GM12892 (cell line): ENCODE results near the gene PNLIPRP2.

Experiments
- DNase-seq: peaks from one replicate; pipeline ENCODE4 v3.0.0; 2011; ENCODE audit not compliant: insufficient read length
- FAIRE-seq: peaks from 2 replicates; lab custom pipeline; 2011; peaks lifted over from hg19 to GRCh38; lab: Jason Lieb, UNC
- POLR2A ChIP-seq: IDR thresholded peaks from 2 replicates; pipeline ENCODE4 v1.6.1; 2011; ENCODE audit warnings: low read depth, low read length, control low read depth
- POLR2AphosphoS5 ChIP-seq: IDR thresholded peaks from 2 replicates; pipeline ENCODE4 v1.6.1; 2011; ENCODE audit warnings: low read depth, low read length, control low read depth
- TAF1 ChIP-seq: IDR thresholded peaks from 2 replicates; pipeline ENCODE4 v1.6.1; 2011; ENCODE audit warnings: low read depth, mild to moderate bottlenecking, control low read depth, low read length, borderline replicate concordance

Gene PNLIPRP2

GRCh38 chr10:116673866-116674265 is 53.1 kb downstream of the PNLIPRP2 start:
- DNase-seq: no peak
- TF ChIP-seq POLR2A: no peak
- TF ChIP-seq POLR2AphosphoS5: no peak
- no peak for TF ChIP-seq TAF1
- FAIRE-seq: no peak

GRCh38 chr10:116674901-116675423 is 54.2 kb downstream of the PNLIPRP2 start:
- DNase-seq (no peak), FAIRE-seq (no peak)
- TF ChIP-seq TAF1 (no peak), POLR2A (no peak), POLR2AphosphoS5 (no peak)

GRCh38 chr10:116676118-116676517 is 55.4 kb downstream of the PNLIPRP2 start:
- TF ChIP-seq POLR2AphosphoS5: no peak
- no peak for TF ChIP-seq TAF1
- no peak for TF ChIP-seq POLR2A
- no peak for DNase-seq
- no peak for FAIRE-seq

- FAIRE-seq (no peak), DNase-seq (no peak)
- TF ChIP-seq TAF1: no peak
- TF ChIP-seq POLR2A: no peak
- TF ChIP-seq POLR2AphosphoS5: no peak
Measured at GRCh38 chr10:116676633-116677032, 55.9 kb downstream of the PNLIPRP2 start.

- DNase-seq: no peak
- TF ChIP-seq POLR2A (no peak), POLR2AphosphoS5 (no peak), TAF1 (no peak)
- FAIRE-seq: no peak
Measured at GRCh38 chr10:116679351-116679750, 58.6 kb downstream of the PNLIPRP2 start.

- DNase-seq (no peak), FAIRE-seq (no peak)
- TF ChIP-seq POLR2A (no peak), POLR2AphosphoS5 (no peak)
Measured at GRCh38 chr10:116683166-116683565, 62.4 kb downstream of the PNLIPRP2 start.

- FAIRE-seq: no peak
- no peak for DNase-seq
- TF ChIP-seq POLR2AphosphoS5 (no peak), POLR2A (no peak), TAF1 (no peak)
Measured at GRCh38 chr10:116683821-116684220, 63.1 kb downstream of the PNLIPRP2 start.

- TF ChIP-seq TAF1: no peak
- no peak for TF ChIP-seq POLR2A
- TF ChIP-seq POLR2AphosphoS5: no peak
- FAIRE-seq (no peak), DNase-seq (no peak)
Measured at GRCh38 chr10:116684781-116685180, 64.0 kb downstream of the PNLIPRP2 start.

- DNase-seq: no peak
- TF ChIP-seq TAF1: no peak
- no peak for TF ChIP-seq POLR2A
- TF ChIP-seq POLR2AphosphoS5: no peak
- FAIRE-seq: no peak
Measured at GRCh38 chr10:116685807-116686206, 65.1 kb downstream of the PNLIPRP2 start.

GRCh38 chr10:116686632-116687031 is 65.9 kb downstream of the PNLIPRP2 start:
- no peak for FAIRE-seq
- TF ChIP-seq POLR2A: no peak
- no peak for DNase-seq

- TF ChIP-seq POLR2A (no peak), POLR2AphosphoS5 (no peak), TAF1 (no peak)
- DNase-seq: no peak
- FAIRE-seq: no peak
Measured at GRCh38 chr10:116687633-116688032, 66.9 kb downstream of the PNLIPRP2 start.

GRCh38 chr10:116688241-116688711 is 67.5 kb downstream of the PNLIPRP2 start:
- TF ChIP-seq TAF1 (no peak), POLR2A (no peak), POLR2AphosphoS5 (no peak)
- DNase-seq (no peak), FAIRE-seq (no peak)
